Amniotic stem cell (primary cell): ENCODE results near the gene SNX2.
A peak's percentile ranks its signal among the peaks of the same experiment; 100 is the strongest.
"Not testable (repeated sequence)": the region's sequence is repeated elsewhere in the genome, so short reads cannot be mapped to it uniquely, and the experiment has no call there.

ENCODE experiments used
- DNase-seq: peaks from one replicate; lab custom pipeline; 2025; lab: John Stamatoyannopoulos, UW

SNX2 gene

DNA sequence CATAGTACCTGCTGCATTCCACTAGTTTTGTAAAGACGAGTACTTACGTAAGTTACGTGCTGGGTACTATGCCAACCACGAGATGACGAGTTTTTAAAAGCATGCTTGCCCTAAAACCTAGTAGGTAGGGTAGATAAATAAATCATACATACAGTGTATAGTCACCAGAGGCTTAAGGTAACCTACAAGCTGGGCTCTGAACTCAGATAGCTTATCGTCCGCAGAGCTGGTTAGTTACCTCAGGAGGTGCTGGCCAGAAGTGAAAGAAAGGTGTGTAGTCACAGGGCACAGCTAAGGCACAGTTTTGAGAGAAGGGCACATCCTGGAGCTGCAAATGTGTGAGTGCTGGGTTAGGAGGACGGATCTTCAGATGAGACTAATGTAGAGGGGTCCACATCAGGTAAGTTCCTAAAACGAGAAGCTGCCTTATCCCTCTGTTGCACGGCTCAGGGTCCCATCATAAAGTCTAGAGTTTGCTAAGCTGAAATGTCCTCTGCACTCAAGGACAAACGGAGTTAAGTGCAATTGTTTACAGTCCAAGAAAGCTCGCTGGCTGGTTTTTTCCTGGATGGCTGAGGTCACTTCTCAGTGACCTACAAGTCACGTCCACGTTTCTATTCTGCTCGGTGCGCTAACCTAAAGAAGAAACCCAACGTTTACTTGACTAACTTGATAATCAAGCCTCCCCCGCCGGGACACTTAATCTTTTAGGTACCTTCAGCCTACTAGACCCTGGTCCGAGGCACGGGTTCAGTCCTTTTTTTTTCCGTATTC, 69.4 kb downstream of the SNX2 start:
- DNase-seq: no peak

DNA sequence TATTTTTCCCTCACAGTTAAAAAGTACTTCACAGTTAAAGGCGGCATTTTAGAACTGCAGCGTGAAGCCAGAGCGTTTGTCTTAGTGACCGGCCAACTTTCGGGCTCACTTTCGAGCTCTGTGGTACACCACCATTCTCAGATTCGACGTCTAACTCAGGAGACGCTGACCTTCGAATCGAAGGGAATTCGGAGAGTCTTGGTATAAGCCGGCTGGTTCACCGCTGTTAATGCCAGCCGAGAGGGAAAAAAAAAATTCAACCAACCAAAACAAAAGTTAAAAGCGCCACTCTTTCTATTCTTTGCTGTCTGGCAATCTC, 70.0 kb downstream of the SNX2 start:
- DNase-seq: no peak

DNA sequence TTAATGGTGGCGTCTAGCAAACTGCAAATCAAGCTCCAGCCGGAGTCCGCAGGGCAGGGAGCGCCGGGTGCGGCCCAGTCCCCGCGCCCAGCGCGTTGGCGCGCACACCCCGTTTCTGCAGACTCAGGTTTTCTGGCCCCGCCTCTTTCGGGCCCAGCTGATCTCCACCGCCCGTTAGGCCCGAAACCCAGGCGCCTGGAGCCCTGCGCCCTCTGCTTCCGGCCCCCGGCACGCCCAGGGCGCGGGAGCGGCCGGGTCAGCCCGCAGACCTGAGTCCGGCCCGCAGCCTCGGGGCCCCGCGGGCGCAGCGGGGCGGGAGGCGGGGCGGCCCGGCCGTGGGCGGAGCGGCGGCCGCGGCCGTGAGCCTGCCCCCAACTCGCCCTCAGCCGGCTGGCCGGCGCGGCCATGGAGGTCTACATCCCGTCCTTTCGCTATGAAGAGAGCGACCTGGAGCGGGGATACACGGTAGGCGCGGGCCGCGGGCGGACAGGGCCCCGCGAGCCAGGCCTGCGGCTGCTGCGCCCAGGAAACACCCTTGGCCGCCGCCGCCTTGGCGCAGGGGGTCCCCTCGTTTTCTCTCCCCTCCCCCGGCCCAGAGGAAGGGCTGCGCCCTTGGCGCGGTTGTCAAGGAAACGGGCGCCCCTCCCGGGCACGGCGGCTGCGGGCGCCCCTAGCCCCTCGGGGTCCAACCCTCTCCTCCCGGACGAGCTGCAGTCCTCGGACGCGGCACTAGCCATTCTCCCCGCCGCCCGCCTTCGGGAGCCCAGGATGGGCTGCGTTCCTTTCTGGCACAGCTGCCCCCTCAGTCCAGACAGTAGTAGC, 70.6 kb downstream of the SNX2 start, which contains the start of gene SNX24:
Gene SNX24 (plus strand): TSS at position 385 of the 822 bp plus-strand sequence. CDS start 21 bp downstream, at position 406.
- DNase-seq: peak; percentile 43

DNA sequence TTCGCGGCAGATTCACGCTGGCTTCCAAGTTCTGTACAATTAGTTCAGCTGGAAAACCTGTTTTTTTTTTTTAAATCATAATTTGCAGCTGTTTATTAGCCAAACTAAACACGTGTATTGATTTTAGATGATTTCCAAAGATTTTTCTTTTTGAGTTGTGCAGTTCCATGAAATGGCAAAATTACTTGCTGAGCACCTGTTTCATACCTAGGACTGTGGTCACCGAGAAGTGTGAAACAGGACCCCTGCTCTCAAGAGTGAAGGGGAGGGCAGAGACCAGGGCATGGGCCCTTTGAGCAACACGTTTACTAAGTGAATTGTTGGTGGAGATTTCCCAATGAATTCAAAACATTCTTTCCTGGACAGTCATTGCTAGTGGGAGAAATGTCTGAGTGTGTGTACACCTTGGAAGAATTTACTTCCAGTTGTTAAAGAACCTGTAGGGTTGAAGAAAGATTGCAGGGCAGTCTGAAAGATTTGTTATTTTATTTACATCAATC, 71.2 kb downstream of the SNX2 start:
- no peak for DNase-seq

DNA sequence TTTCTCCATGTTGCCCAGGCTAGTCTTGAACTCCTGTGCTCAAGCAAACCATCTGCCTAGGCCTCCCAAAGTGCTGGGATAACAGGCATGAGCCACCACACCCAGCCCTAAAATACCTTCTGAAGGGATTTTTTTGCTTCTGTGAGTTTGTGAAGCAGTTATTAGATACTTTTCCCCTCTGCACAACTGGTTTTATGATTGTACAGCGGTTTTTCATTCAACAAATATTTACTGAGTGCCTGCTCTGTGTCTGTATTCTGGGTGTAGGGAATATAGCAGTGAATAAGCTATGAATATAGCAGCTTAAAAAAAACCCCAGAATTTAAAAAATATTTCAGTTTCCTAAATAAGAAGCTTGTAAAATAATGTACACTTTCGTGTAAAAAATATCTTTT, 72.8 kb downstream of the SNX2 start:
- DNase-seq: no peak

DNA sequence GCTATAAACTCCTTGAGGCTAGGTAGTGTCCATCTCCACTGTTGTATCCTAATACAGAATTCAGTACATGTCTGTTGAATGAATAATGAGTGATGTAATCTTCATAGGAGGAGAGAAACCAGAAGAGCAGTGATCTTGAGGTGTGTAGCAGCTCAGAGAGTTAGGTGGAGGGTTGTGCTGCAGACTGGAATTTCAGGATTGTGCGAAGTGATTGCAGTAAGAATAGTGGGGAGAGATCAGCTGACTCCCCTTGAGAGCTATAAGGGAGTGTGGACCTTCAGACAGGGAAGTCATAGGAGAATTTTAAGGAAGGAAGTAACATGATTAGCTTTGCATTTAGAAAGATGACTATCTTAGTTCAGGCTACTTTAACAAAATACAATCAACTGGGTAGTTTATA, 74.9 kb downstream of the SNX2 start:
- DNase-seq: no peak

DNA sequence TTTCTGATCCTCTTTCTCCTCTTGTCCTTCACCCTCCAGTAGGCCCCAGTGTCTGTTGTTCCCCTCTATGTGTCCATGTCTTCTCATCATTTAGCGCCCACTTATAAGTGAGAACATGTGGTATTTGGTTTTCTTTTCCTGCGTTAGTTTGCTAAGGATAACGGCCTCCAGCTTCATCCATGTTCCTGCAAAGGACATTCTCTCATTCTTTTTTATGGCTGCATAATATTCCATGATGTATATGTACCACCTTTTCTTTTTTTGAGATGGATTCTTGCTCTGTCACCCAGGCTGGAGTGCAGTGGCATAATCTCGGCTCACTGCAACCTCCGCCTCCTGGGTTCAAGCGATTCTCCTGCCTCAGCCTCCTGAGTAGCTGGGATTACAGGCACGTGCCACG, 82.7 kb downstream of the SNX2 start:
- not testable (repeated sequence) for DNase-seq

DNA sequence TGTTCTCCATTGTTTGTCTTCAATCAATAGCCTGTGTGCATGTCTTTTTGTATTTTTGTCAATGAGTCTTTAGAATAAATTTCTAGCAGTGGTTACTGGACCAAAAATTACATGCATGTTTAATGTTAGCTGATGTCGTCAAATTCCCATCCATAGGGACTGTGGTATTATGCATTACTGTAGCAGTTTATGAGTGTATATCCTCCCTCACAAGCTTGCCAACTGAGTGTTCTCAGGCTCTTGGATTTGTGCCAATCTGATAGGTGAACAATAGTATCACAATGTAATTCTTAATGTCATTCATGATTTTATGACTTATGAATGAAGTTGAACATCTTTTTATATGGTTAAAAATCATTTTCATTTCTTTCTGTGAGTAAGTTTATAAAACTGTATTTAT, 83.6 kb downstream of the SNX2 start:
- no peak for DNase-seq

DNA sequence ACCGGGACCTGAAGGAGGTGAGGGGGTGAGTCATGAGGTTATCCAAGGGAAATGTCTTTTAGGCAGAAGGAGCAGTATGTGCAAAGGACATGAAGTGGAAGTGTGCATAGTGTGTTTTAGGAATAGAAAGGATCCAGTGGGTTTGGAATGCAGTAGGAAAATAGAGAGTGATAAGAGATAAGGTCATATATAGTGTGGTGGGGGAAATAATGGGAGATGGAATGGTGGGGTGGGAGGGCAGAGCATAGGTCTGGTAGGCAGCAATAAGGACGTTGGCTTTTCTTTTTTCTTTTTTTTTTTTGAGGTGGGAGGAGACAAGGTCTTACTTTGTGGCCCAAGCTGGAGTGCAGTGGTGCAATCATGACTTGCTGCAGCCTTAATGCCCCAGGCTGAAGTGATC, 88.4 kb downstream of the SNX2 start:
- no peak for DNase-seq

DNA sequence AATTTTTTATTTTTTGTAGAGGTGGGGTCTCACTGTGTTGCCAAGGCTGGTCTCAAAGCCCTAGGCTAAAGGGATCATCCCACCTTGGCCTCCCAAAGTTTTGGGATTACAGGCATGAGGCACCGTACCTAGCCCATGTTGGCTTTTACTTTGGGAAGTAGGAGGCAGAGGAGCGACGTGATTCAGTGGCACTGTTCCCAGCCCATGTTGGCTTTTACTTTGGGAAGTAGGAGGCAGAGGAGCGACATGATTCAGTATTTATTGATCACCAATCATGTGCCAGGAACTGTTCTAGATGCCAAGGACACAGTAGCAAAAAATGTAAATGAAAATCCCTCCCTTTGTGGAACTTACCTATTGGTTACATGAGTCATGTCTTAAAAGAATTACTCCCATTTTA, 88.8 kb downstream of the SNX2 start:
- DNase-seq: no peak

DNA sequence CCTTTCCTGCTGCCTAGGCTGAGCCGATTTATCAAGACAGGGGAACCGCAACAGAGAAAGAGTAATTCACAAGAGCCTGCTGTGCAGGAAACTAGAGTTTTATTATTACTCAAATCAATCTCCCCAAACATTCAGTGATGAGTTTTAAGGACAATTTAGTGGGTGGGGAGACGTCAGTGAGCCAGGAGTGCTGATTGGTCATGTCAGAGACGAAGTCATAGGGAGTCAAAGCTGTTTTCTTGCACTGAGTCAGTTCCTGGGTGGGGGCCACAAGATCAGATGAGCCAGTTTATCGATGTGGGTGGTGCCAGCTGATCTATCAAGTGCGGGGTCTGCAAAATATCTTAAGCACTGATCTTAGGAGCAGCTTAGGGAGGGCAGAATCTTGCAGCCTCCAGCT, 89.5 kb downstream of the SNX2 start:
- no peak for DNase-seq

DNA sequence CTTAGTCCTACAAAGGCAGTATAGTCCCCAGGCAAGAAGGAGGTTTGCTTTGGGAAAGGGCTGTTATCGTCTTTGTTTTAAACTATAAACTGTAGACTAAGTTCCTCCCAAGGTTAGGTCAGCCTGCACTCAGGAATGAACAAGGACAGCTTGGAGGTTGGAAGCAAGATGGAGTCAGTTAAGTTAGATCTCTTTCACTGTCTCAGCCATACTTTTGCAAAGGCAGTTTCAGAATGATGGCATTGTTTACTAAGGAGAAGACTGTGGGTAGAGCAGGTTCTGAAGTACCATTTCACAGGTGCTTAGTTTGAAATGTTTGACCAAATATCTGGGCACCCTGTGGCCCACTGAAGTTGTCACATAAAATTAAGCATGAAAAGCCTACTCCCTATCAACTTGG, 90.0 kb downstream of the SNX2 start:
- DNase-seq: no peak

DNA sequence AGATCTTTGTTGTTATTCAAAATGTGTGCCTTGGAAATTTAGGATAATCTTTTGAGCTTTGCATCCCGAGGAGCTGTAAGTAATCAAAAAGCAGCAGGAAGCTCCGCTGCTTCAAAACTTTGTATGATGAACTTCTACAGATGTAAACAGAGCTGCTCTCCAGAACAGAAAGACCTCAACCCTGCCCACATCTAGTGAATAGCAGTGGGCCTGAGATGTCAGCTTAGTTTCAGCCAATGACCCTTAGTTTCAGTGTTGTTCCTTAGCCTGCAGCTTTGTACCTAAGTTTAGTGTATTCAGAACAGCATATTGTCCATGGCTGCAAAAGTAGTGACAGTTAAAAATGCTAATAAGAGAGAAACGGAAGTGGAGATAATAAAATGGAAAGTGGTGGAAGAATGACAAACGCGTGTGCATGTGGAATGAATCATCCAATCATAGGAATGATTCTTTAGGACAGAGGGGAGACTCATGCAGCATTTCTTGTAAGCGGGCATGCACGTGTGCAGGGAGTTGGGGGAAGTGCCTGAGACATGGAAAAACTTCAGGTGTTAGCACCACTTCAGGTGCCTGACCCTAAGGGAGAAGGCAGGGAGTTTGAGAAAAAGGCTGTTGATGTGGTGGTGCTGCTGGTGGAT, 95.5 kb downstream of the SNX2 start:
- DNase-seq: no peak

DNA sequence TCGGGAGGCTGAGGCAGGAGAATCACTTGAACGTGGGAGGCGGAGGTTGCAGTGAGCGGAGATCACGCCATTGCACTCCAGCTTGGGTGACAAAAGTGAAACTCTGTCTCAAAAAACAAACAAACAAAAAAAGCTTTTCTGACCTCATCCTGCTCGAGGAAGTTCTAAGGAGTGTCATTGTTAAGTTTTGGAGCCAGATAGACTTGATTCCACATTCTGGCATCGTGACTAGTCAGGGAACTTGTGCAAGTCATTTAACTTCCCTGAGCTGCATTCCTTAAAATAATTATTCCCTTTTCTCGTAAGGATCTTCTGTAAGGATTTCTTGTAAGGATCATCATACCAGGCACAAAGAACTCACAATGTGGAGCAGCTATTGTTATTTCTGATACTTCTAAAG, 96.8 kb downstream of the SNX2 start:
- no peak for DNase-seq

DNA sequence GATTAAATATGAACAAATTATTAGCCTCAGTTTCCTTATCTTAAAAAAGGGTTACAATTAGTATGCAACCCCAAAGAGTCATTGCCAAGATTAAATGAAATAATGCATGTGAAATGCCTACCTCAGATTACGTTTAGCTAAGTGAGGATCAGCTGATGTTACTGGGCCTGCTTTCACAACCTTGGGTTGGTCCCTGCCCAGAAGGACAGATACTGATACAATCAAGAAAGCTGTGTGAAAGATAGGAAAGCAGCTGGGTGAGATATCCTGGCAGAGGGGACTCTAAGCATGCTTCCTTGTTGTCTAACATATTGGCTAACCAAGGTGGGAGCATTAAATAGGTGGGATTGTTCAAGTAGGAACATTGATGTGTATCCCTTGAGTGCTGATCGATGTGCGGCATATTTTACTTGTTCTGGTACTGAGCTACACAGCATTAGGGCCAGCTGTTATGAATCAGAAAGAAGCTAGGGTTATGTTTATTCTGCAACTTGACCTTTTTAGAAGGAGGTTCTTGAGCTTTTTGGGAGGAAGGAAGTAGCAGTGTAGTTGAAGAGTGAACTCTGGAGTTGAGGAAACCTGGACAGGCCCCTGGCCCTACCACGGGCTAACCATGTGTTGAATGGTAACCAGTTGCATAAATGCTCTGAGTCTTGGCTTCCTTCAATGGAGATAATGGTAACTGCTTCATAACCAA, 99.4 kb downstream of the SNX2 start:
- DNase-seq: no peak

DNA sequence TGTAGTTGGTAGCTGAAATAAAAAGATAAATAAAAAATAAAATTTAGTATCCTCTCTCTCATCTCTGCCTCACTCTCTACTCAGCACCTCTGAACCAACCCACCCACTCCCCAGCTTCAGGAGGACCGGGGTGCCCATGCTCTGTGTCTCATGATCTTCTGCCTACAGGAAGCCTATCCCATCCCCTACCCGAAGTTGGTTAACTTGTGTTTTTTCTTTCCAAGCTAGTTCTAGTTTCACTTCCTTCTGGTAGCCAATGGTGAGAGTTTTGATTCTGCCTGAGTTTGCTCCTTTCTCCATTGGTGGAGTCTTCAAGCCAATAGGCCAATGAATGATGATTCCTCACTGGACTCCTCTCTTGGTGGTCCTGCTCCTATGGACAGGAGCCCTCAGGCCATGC, 102.6 kb downstream of the SNX2 start:
- no peak for DNase-seq

DNA sequence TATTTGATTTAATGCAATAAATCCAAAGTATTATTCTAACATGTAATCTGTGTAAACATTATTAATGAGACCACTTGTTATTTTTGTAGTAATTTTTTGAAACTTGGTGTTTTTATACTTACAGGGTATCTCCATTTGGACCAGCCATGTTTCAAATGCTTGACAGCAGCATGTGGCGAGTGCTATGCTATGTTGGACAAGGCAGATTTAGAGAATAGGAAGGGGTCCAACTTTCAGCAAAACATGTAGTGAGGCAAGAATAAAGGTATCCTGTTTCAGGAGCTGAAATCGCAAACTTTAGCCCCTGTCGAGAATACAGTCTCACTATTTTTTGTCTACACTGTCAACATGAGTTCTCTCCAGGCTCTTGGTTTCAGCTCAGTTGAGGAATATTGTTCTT, 104.2 kb downstream of the SNX2 start:
- no peak for DNase-seq
